ENCODE measurements around the gene SLC2A2. TPM values are rescaled to one million over a fixed set of nuclear protein-coding genes. Genes with fewer than 3 reads are reported as not detected.

Gene SLC2A2
- not detected for total RNA-seq

DNA sequence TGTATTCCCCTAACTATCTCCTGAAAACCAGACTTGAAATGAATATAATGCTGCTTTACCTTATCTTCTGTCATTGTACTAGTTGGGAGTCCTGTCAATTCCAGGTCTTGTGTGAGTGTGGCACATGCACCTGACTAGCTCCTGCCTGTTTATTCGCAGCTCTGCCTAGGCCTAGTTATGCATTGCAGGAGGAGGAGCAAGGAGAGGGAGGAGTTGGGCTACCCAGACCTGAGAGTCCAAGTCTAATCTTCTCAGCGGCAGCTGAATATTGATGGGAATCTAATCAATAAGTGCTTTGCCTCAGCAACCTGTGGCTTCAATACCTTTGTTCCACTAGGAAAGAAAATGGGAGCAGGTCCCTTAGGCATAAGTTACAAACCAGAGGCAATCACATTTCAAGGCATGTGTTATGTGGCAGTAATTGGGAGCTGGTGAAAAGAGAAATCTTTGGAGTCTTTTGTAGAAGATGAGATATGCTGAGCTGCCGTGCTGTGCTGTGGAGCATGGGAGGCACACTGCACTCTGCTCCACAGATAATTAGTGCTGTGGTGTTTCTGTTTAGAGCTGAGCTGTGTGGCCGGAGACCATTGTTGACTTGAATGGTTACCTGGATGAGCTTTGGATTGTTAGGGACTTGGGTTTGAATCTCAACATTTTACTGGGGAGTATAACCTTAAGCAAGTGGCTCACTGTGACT is at the start of gene SLC2A2:
Gene SLC2A2, minus strand, starts transcription at position 124 of the 697 bp plus-strand sequence. Its CDS starts 50 bp downstream, at position 74.
- intact Hi-C loops (cut with DNase I; ENCODE audit: low total_unique reads), result no loop called here
- no peak for DNase-seq

DNA sequence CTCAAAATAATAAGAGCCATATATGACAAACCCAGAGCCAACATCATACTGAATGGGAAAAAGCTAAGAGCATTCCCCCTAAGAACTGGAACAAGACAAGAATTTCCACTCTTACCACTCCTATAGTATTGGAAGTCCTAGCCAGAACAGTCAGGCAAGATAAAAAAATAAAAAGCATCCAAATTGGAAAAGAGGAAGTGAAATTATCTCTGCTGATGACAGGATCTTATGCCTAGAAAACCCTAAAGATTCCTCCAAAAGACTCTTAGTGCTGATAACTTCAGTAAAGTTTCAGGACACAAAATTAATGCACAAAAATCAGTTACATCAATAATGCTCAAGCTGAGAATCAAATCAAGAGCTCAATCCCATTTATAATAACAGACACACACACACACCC is 45.9 kb upstream of the SLC2A2 start:
- in situ Hi-C loops (cut with MboI; ENCODE audit: low pct_ligation_motif_present in 1 of 4, low pct_unique_long_range_greater_than_20kb in 1 of 4, low sequenced_read_pairs in 3 of 4) (no loop called here), intact Hi-C loops (cut with DNase I; ENCODE audit: low total_unique reads) (no loop called here)
- no peak for TF ChIP-seq POLR2A (IDR thresholded peaks at IDR 0.05)
- TF ChIP-seq EP300 (IDR thresholded peaks at IDR 0.05; ENCODE audit: low read depth), result no peak
- no peak for TF ChIP-seq POLR2AphosphoS5 (IDR thresholded peaks at IDR 0.05)
- TF ChIP-seq, protein P1, sequence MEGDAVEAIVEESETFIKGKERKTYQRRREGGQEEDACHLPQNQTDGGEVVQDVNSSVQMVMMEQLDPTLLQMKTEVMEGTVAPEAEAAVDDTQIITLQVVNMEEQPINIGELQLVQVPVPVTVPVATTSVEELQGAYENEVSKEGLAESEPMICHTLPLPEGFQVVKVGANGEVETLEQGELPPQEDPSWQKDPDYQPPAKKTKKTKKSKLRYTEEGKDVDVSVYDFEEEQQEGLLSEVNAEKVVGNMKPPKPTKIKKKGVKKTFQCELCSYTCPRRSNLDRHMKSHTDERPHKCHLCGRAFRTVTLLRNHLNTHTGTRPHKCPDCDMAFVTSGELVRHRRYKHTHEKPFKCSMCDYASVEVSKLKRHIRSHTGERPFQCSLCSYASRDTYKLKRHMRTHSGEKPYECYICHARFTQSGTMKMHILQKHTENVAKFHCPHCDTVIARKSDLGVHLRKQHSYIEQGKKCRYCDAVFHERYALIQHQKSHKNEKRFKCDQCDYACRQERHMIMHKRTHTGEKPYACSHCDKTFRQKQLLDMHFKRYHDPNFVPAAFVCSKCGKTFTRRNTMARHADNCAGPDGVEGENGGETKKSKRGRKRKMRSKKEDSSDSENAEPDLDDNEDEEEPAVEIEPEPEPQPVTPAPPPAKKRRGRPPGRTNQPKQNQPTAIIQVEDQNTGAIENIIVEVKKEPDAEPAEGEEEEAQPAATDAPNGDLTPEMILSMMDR (IDR thresholded peaks at IDR 0.05), result no peak
- Histone ChIP-seq H3K27ac (no peak overlapping the region), H3K4me3 (no peak overlapping the region), H3K36me3 (peaks cover 0 to 20% (median 0%) of the 10 kb centered on the region in 4 donors), H3K9me3 (no peaks in the 10 kb centered on the region), H3K27me3 (no peaks in the 10 kb centered on the region), H3K4me1 (no peaks in the 10 kb centered on the region)
- DNase-seq, result no peak

More for the DNA sequence above, at the start of gene SLC2A2:
- Histone ChIP-seq H3K4me3 (no peak within 1 kb of the TSS), H3K27ac (no peak within 1 kb of the TSS), H3K36me3 (no peaks in the 10 kb centered on the region), H3K27me3 (peaks cover 18% of the 10 kb centered on the region), H3K4me1 (peaks cover 0 to 8% (median 7%) of the 10 kb centered on the region in 4 donors), H3K9me3 (no peaks in the 10 kb centered on the region)
- WGBS, 2 donors (ENCODE audit: low coverage in 1 of 2), result 87 to 100% methylated on average over 1 to 4 of the region's 4 CpGs
- in situ Hi-C loops (cut with MboI; ENCODE audit: low pct_ligation_motif_present in 1 of 4, low pct_unique_long_range_greater_than_20kb in 1 of 4, low sequenced_read_pairs in 3 of 4), result no loop called here
- no peak for TF ChIP-seq POLR2AphosphoS5 (IDR thresholded peaks at IDR 0.05)
- no peak for TF ChIP-seq EP300 (IDR thresholded peaks at IDR 0.05; ENCODE audit: low read depth)
- no peak for TF ChIP-seq POLR2A (IDR thresholded peaks at IDR 0.05)
- TF ChIP-seq, protein P1 (IDR thresholded peaks at IDR 0.05), result no peak

DNA sequence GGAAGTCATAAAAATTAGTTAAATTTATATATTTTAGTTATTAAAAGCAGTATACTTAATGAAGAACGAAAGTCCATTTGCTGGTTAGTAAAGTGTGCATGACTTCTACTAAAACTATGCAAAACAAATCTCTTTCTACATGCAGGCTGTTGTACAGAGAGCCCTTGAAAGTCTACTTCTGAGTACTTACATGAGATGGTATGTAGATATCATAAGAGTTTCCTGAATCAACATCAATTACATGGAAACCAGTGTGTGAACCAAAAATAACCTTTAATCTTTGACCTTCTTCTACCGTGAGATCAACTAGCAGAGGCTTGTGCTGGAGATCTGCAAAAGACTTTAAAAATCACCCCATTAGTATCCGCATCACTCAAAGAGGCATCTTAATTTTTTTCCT is 42.1 kb upstream of the SLC2A2 start:
- Histone ChIP-seq H3K4me3 (no peak overlapping the region), H3K4me1 (no peaks in the 10 kb centered on the region), H3K36me3 (peaks cover 0 to 10% (median 5%) of the 10 kb centered on the region in 4 donors), H3K27me3 (no peaks in the 10 kb centered on the region), H3K27ac (no peak overlapping the region), H3K9me3 (no peaks in the 10 kb centered on the region)
- 76 to 86% methylated on average over 3 of the region's 3 CpGs for WGBS, 2 donors (ENCODE audit: low coverage in 1 of 2)
- no peak for DNase-seq
- intact Hi-C loops (cut with DNase I; ENCODE audit: low total_unique reads) (no loop called here), in situ Hi-C loops (cut with MboI; ENCODE audit: low pct_ligation_motif_present in 1 of 4, low pct_unique_long_range_greater_than_20kb in 1 of 4, low sequenced_read_pairs in 3 of 4) (no loop called here)
- TF ChIP-seq, protein P1 (IDR thresholded peaks at IDR 0.05), result no peak

DNA sequence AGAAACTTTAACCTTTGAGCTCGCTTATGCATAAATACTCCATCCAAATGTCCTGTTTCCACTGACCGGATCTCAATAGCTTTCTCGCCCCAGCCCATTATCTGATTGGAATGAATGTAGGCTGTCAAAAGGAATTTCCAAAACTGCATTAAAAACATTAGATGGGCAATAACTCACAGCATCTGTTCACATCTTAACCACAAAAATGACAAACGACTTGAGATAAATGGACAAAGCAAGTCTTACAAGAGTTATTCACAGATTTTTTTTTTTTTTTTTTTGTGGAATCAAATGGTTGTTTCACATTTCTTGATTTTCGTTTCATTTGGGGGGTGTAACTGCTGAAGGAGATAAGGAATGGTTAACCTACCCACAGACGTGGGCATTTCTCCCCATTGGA is 39.7 kb upstream of the SLC2A2 start:
- TF ChIP-seq EP300 (IDR thresholded peaks at IDR 0.05; ENCODE audit: low read depth) (no peak), POLR2A (IDR thresholded peaks at IDR 0.05) (no peak), POLR2AphosphoS5 (IDR thresholded peaks at IDR 0.05) (no peak)
- TF ChIP-seq, protein P1 (IDR thresholded peaks at IDR 0.05), result no peak
- no peaks in the 10 kb centered on the region for H3K27me3 ChIP-seq
- no peaks in the 10 kb centered on the region for H3K4me1 ChIP-seq
- H3K4me3 ChIP-seq, result no peak overlapping the region
- peaks cover 0 to 10% (median 5%) of the 10 kb centered on the region in 4 donors for H3K36me3 ChIP-seq
- 89% methylated on average over 4 to 6 of the region's 6 CpGs for WGBS, 2 donors (ENCODE audit: low coverage in 1 of 2)
- H3K27ac ChIP-seq, result no peak overlapping the region
- in situ Hi-C loops (cut with MboI; ENCODE audit: low pct_ligation_motif_present in 1 of 4, low pct_unique_long_range_greater_than_20kb in 1 of 4, low sequenced_read_pairs in 3 of 4) (no loop called here), intact Hi-C loops (cut with DNase I; ENCODE audit: low total_unique reads) (no loop called here)
- no peak for DNase-seq
- no peaks in the 10 kb centered on the region for H3K9me3 ChIP-seq
